ENCODE results near the gene HLX.

HLX gene

GRCh38 chr1:220884109-220884980, 5.1 kb downstream of the HLX start:
- DNase-seq: no peak

- no peak for DNase-seq
These were observed 6.0 kb downstream of the HLX start for GRCh38 chr1:220884981-220885918.

GRCh38 chr1:220885971-220886370, 6.7 kb downstream of the HLX start:
- no peak for DNase-seq

GRCh38 chr1:220886470-220887201, 7.4 kb downstream of the HLX start:
- DNase-seq: no peak

DNA sequence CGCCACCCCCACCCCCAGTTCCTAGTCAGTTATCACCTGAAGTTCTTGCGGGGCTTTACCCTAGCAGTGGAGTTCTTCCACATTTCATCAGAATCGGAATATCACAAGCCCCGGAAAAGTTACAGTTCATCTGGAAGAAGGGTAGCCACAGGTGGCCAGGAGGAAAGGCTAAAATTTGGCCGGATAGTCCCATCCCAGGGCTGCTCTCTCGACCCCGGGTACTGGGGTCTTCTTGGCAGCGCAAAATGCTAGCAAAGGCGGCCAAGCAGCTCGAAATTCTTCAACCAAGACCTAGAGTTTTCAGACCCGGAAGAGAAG, 7.9 kb downstream of the HLX start:
- DNase-seq: no peak

DNA sequence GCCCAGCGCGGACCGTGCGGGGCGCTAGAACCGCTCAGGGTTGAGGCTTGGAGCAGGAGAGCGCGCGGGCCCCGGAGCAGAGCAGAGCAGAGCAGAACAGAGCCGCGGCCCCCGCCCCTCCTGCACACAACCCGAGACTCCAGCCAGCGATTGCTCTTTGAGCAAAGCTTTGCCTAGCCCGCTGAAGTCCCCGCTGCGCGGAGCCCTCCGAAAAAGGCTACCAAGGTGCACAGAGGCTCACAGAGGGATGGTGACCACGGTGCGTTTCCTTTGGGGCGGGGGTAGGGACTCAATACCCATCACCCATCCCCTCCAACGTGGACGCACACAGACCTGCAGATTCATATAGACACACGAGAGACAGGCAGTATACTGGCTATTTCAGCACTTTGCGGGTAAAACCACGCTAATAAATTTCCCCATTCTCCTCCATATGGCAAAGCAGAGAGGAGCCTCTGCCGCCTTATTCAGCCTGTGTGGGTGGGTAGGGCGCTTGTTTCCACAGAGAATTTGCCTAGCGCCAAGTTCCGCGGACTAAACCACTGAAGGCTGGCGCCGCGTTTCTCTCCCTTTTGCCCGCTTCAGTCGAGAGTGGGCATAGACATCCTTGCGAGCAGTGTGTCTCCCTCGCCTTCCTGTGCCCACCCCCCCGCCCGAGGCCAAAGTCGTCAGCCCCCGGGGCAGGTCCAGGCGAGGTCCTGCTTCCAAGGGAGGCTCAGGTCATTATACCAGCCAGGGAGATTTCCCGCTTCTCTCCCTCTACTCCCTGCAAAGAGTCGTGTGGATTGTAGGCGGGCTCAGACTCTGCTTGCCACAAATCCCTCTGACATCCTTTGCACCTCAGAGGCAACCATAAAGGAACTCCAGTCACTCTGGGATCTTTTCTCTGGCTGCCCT, 8.5 kb downstream of the HLX start:
- DNase-seq: no peak

- no peak for DNase-seq
These were observed 9.3 kb downstream of the HLX start for GRCh38 chr1:220888417-220888986.

- DNase-seq: no peak
These were observed 10.1 kb downstream of the HLX start for GRCh38 chr1:220889333-220889732.

- DNase-seq: no peak
These were observed 10.6 kb downstream of the HLX start for GRCh38 chr1:220889848-220890287.

DNA sequence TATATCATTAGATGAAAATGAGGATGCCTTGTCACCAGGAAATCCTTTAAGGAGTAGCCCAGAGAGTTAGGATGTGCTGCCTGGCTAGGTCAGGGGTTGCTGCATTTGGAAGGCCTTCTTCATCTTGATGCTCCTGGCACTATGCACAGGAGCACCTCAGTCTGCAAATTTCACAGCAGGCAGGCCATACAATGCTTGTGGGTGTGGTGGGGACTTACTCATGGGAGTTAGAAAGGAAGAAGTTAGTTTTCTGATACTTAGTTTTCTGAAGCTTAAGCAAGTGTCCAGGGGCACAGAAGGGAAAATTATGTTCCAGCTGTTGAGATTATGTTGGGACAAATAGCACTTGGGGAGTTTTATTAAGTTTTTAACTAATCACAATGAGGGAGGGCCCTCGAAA, 11.4 kb downstream of the HLX start:
- no peak for DNase-seq

GRCh38 chr1:220891224-220892085, 12.2 kb downstream of the HLX start:
- DNase-seq: no peak

DNA sequence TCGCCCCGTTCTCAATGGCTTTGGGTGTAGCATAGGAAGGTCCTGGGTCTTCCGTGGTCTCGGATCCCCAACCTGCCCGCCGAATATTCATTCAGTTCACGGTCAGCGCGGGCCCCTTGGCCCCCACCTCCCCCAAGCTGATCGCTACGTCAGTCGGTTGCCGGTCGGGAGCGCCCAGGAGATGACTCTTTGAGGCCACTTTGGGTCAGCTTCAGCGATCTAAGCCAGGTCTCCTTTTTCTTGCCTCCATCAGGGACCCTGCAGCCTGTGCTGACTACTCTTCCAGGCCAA, 12.8 kb downstream of the HLX start:
- DNase-seq: no peak

GRCh38 chr1:220892997-220893700, 13.9 kb downstream of the HLX start:
- DNase-seq: no peak

GRCh38 chr1:220893701-220894024, 14.4 kb downstream of the HLX start:
- no peak for DNase-seq

GRCh38 chr1:220894025-220894923, 15.0 kb downstream of the HLX start:
- no peak for DNase-seq

GRCh38 chr1:220894924-220895256, 15.6 kb downstream of the HLX start:
- DNase-seq: no peak

DNA sequence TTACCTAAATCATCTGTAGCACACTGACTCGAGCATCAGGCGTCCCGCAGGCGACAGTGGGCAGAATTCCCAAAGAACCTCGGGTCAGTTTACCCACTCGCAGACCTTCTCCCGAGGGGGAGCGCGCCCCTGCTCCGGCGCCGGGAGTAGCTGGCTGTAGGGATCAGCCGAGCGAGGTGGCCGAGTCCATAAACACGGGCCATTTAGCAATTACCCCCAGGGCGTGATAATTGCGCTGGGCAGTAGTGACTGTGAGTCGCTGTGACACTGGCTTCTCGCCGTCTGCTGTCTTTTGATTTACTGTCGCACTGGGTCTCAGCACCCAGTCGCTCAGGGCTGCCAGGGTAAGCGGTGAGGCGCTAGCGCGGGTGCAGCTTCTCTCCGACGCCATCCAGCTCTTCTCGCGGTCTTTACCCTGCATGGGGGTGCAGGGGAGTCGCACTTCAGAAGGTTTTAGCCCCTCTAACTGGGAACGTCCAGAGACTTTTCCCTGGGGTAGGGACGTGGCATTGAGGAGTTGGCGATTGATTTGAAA, 16.2 kb downstream of the HLX start:
- DNase-seq: no peak

DNA sequence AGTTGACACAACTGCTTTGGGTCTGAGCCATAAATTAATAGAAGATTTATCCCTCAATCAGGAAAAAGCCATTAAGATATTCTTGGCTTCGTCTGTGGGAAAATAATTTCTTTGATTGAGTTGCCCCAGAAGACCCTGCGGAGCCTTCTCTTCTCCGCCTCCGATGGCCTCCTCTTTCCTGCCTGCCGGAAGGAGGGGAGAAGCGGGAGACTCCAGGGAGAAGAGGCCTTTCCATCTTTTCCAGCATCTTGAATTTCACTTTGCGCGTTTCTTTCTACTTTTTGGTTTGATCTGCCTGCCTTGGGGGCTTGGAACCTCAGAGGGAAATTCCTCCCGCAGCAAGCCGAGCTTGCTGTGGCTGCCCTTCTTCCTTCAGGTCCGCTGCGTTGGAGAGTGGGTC, 16.8 kb downstream of the HLX start:
- no peak for DNase-seq

- no peak for DNase-seq
These were observed 21.6 kb downstream of the HLX start for GRCh38 chr1:220900842-220901241.
